OCI-LY7 (cell line): ENCODE results near the gene PLPPR1.

ENCODE experiments used
- CTCF ChIP-seq: fragments of 200-600 bp; sonication (generic); conservative IDR thresholded peaks from 2 replicates; pipeline ENCODE4 v1.5.1; 2014; ENCODE audit warnings: mild to moderate bottlenecking, antibody characterized with exemption, low read length, moderate library complexity, mixed read lengths
- EZH2phosphoT487 ChIP-seq: fragments of 200-600 bp; sonication (generic); IDR thresholded peaks from 2 replicates; pipeline ENCODE4 v1.6.1; 2018; ENCODE audit warnings: low read depth, borderline replicate concordance, mild to moderate bottlenecking, mixed run types, antibody characterized with exemption, low read length, moderate library complexity, mixed read lengths

GRCh38 chr9:101030086-101030391, 1.5 kb downstream of the PLPPR1 start:
- no peak for TF ChIP-seq CTCF
- TF ChIP-seq EZH2phosphoT487: no peak
